Stimulated activated CD8-positive, alpha-beta memory T cell treated with anti-CD3 and anti-CD28 coated beads, Interleukin-4, amount 100 ng/mL, for 4 hours (primary cell): ENCODE results near the gene GPX3.

Source experiments
- DNase-seq, 2 donors: peaks; one replicate each; pipeline ENCODE4 v3.0.0-alpha.2; 2020; ENCODE audit warnings: low read depth in 2 of 2, low spot score in 1 of 2

The GPX3 gene

GRCh38 chr5:151056379-151057325 is 36.3 kb downstream of the GPX3 start:
- no peak for DNase-seq

GRCh38 chr5:151058301-151058700 is 37.9 kb downstream of the GPX3 start:
- DNase-seq = no peak

- DNase-seq = no peak
Measured at GRCh38 chr5:151058891-151059489, 38.6 kb downstream of the GPX3 start.

GRCh38 chr5:151060742-151061141 is 40.4 kb downstream of the GPX3 start:
- no peak for DNase-seq

- no peak for DNase-seq
Measured at GRCh38 chr5:151062405-151063141, 42.2 kb downstream of the GPX3 start.

GRCh38 chr5:151063142-151063989 is 43.0 kb downstream of the GPX3 start:
- DNase-seq = no peak

- DNase-seq = no peak
Measured at GRCh38 chr5:151064916-151065499, 44.6 kb downstream of the GPX3 start.

GRCh38 chr5:151065609-151066008 is 45.2 kb downstream of the GPX3 start:
- DNase-seq = no peak

- DNase-seq = no peak
Measured at GRCh38 chr5:151066920-151067319, 46.5 kb downstream of the GPX3 start.

GRCh38 chr5:151067632-151068432 is 47.4 kb downstream of the GPX3 start:
- no peak for DNase-seq

- no peak for DNase-seq
Measured at GRCh38 chr5:151068433-151069197, 48.2 kb downstream of the GPX3 start.

GRCh38 chr5:151070449-151070848 is 50.1 kb downstream of the GPX3 start:
- no peak for DNase-seq

- DNase-seq = no peak
Measured at GRCh38 chr5:151071021-151071420, 50.6 kb downstream of the GPX3 start.

- no peak for DNase-seq
Measured at GRCh38 chr5:151071848-151072629, 51.6 kb downstream of the GPX3 start.

GRCh38 chr5:151072630-151073025 is 52.2 kb downstream of the GPX3 start:
- no peak for DNase-seq

GRCh38 chr5:151073280-151073679 is 52.9 kb downstream of the GPX3 start:
- DNase-seq = no peak

GRCh38 chr5:151074557-151074956 is 54.2 kb downstream of the GPX3 start:
- DNase-seq = no peak

- DNase-seq = no peak
Measured at GRCh38 chr5:151075698-151076331, 55.4 kb downstream of the GPX3 start.
